Motor neuron (in vitro differentiated cells): ENCODE measurements around the gene KLHL29. TPM values are rescaled to one million over a fixed set of nuclear protein-coding genes. Genes with fewer than 3 reads are reported as not detected.
A peak's percentile ranks its signal among the peaks of the same experiment; 100 is the strongest.

Source experiments
- ATAC-seq, 8 experiments: fragments of 200-7000 bp; cut with Tn5 transposase; replicated peaks in 6 of 8; 2 replicates each; pipeline ENCODE4 v1.8.0; 2021; ENCODE audit warnings: mild to moderate bottlenecking in 8 of 8, moderate library complexity in 8 of 8
- H3K27ac ChIP-seq, 2 donors: fragments of 250-450 bp; sonication (Bioruptor Pico); 2 replicates each; pipeline ENCODE4 v1.9.0; 2021; ENCODE audit warnings: antibody characterized with exemption in 2 of 2, mild to moderate bottlenecking in 2 of 2, moderate library complexity in 1 of 2
- H3K4me1 ChIP-seq, 2 donors: fragments of 250-450 bp; sonication (Bioruptor Pico); replicated peaks in 1 of 2; 2 replicates each; pipeline ENCODE4 v1.6.1; 2021; ENCODE audit warnings: antibody characterized with exemption in 2 of 2, mild to moderate bottlenecking in 2 of 2, moderate library complexity in 1 of 2
- H3K4me3 ChIP-seq, 5 donors: fragments of 250-450 bp; sonication (Bioruptor Pico); 2 replicates each; pipeline ENCODE4 v1.9.0; 2021; ENCODE audit warnings: antibody characterized with exemption in 5 of 5, mild to moderate bottlenecking in 5 of 5, moderate library complexity in 4 of 5
- WGBS, 10 experiments: fragments of 450-650 bp; shearing (Covaris generic); methylation state at CpG; one replicate each; pipeline ENCODE4 v1.0.0; 2022; 5-methylcytosine and 5-hydroxymethylcytosine counted together
- in situ Hi-C, 9 experiments: fragments of 400-800 bp; cut with MboI; loops; one replicate each; pipeline ENCODE4 v1.15.0; 2021; ENCODE audit warnings: low sequenced_read_pairs in 9 of 9, low pct_unique_long_range_greater_than_20kb in 2 of 9; ENCODE audit not compliant: unreplicated experiment in 9 of 9
- total RNA-seq, 8 experiments: library from RNA; unstranded; fragments of 300-600 nt; gene quantifications; 2 replicates each; pipeline versions ENCODE4 v1.2.3 to v1.2.4, GENCODE V29; 2022

The KLHL29 gene
- total RNA-seq, 8 experiments from 2014 or later: 4.1 to 58.7 (median 5.4) TPM

GRCh38 chr2:23647563-23647962, 262.6 kb downstream of the KLHL29 start:
- no peak overlapping the region for H3K27ac ChIP-seq
- no peak for ATAC-seq
- no peak overlapping the region for H3K4me3 ChIP-seq
- H3K4me1 ChIP-seq: peaks cover 12 to 19% of the 10 kb centered on the region in 2 donors
- in situ Hi-C loops: no loop called here
- 75 to 100% (median 92%) methylated on average over 1 to 6 of the region's 13 CpGs; no CpG with 5 or more reads in 5 of the 10 experiments for WGBS, 10 experiments

- no peak overlapping the region for H3K4me3 ChIP-seq
- WGBS, 10 experiments: 49 to 97% (median 85%) methylated on average over 2 to 4 of the region's 10 CpGs; no CpG with 5 or more reads in 7 of the 10 experiments
- peaks cover 12 to 19% of the 10 kb centered on the region in 2 donors for H3K4me1 ChIP-seq
- in situ Hi-C loops: no loop called here
- ATAC-seq: peak in 5 of 8 experiments; percentile 66 to 93 (median 90)
- peak overlapping the region; percentile 13 to 77 for H3K27ac ChIP-seq
Measured at GRCh38 chr2:23649303-23649702, 264.3 kb downstream of the KLHL29 start.

- in situ Hi-C loops: no loop called here
- Histone ChIP-seq H3K4me1 (peaks cover 12 to 19% of the 10 kb centered on the region in 2 donors), H3K27ac (peak overlapping the region; percentile 13 to 77), H3K4me3 (no peak overlapping the region)
- 14 to 96% (median 83%) methylated on average over 1 to 4 of the region's 7 CpGs; no CpG with 5 or more reads in 6 of the 10 experiments for WGBS, 10 experiments
- ATAC-seq: peak in 5 of 8 experiments; percentile 22 to 48 (median 32)
Measured at GRCh38 chr2:23649819-23650218, 264.8 kb downstream of the KLHL29 start.

- H3K27ac ChIP-seq: no peak overlapping the region
- no peak overlapping the region for H3K4me3 ChIP-seq
- WGBS, 10 experiments: 52 to 100% (median 84%) methylated on average over 1 to 10 of the region's 10 CpGs
- H3K4me1 ChIP-seq: peaks cover 12 to 25% of the 10 kb centered on the region in 2 donors
- ATAC-seq: peak in 2 of 8 experiments; percentile 41 to 68
- in situ Hi-C loops: no loop called here
Measured at GRCh38 chr2:23651187-23652080, 266.5 kb downstream of the KLHL29 start.

GRCh38 chr2:23653326-23653725, 268.3 kb downstream of the KLHL29 start:
- Histone ChIP-seq H3K4me3 (no peak overlapping the region), H3K4me1 (peaks cover 27 to 44% of the 10 kb centered on the region in 2 donors), H3K27ac (no peak overlapping the region)
- WGBS, 10 experiments: 78 to 90% (median 80%) methylated on average over 1 to 6 of the region's 7 CpGs; no CpG with 5 or more reads in 7 of the 10 experiments
- in situ Hi-C loops: no loop called here
- no peak for ATAC-seq

- Histone ChIP-seq H3K27ac (no peak overlapping the region), H3K4me3 (no peak overlapping the region), H3K4me1 (peaks cover 23 to 37% of the 10 kb centered on the region in 2 donors)
- ATAC-seq: no peak
- WGBS, 10 experiments: 80 to 100% (median 91%) methylated on average over 2 to 3 of the region's 6 CpGs; no CpG with 5 or more reads in 6 of the 10 experiments
- in situ Hi-C loops: no loop called here
Measured at GRCh38 chr2:23654756-23655155, 269.8 kb downstream of the KLHL29 start.

- peak in 1 of 8 experiments; percentile 7 for ATAC-seq
- Histone ChIP-seq H3K27ac (no peak overlapping the region), H3K4me3 (no peak overlapping the region), H3K4me1 (peaks cover 20 to 29% of the 10 kb centered on the region in 2 donors)
- in situ Hi-C loops: no loop called here
- 40 to 100% (median 90%) methylated on average over 1 to 14 of the region's 19 CpGs; no CpG with 5 or more reads in 3 of the 10 experiments for WGBS, 10 experiments
Measured at GRCh38 chr2:23655934-23656596, 271.1 kb downstream of the KLHL29 start.

- peak in 5 of 8 experiments; percentile 15 to 92 (median 79) for ATAC-seq
- Histone ChIP-seq H3K4me3 (no peak overlapping the region), H3K4me1 (peaks cover 20 to 29% of the 10 kb centered on the region in 2 donors), H3K27ac (no peak overlapping the region)
- in situ Hi-C loops: no loop called here
- 15 to 95% (median 73%) methylated on average over 2 to 4 of the region's 10 CpGs; no CpG with 5 or more reads in 5 of the 10 experiments for WGBS, 10 experiments
Measured at GRCh38 chr2:23656597-23656973, 271.6 kb downstream of the KLHL29 start.

GRCh38 chr2:23657371-23657770, 272.4 kb downstream of the KLHL29 start:
- ATAC-seq: peak in 3 of 8 experiments; percentile 30 to 40 (median 39)
- Histone ChIP-seq H3K27ac (no peak overlapping the region), H3K4me3 (no peak overlapping the region), H3K4me1 (peaks cover 20 to 29% of the 10 kb centered on the region in 2 donors)
- in situ Hi-C loops: no loop called here
- 10 to 45% (median 14%) methylated on average over 1 of the region's 1 CpG; no CpG with 5 or more reads in 5 of the 10 experiments for WGBS, 10 experiments

- 100% methylated on average over 1 of the region's 7 CpGs; no CpG with 5 or more reads in 9 of the 10 experiments for WGBS, 10 experiments
- Histone ChIP-seq H3K4me3 (no peak overlapping the region), H3K27ac (peak overlapping the region in 1 of 2 donors; percentile 20), H3K4me1 (peaks cover 20 to 31% of the 10 kb centered on the region in 2 donors)
- peak in 5 of 8 experiments; percentile 8 to 32 (median 28) for ATAC-seq
- in situ Hi-C loops: no loop called here
Measured at GRCh38 chr2:23657934-23658333, 273.0 kb downstream of the KLHL29 start.

GRCh38 chr2:23658466-23658942, 273.5 kb downstream of the KLHL29 start:
- in situ Hi-C loops: no loop called here
- Histone ChIP-seq H3K27ac (peak overlapping the region in 1 of 2 donors; percentile 20), H3K4me3 (no peak overlapping the region), H3K4me1 (peaks cover 24 to 35% of the 10 kb centered on the region in 2 donors)
- WGBS, 10 experiments: 65 to 100% (median 90%) methylated on average over 1 to 12 of the region's 19 CpGs; no CpG with 5 or more reads in 7 of the 10 experiments
- peak in 5 of 8 experiments; percentile 47 to 81 (median 71) for ATAC-seq

GRCh38 chr2:23659328-23659727, 274.3 kb downstream of the KLHL29 start:
- 94 to 100% (median 98%) methylated on average over 1 to 8 of the region's 9 CpGs; no CpG with 5 or more reads in 6 of the 10 experiments for WGBS, 10 experiments
- H3K27ac ChIP-seq: no peak overlapping the region
- ATAC-seq: no peak

More at GRCh38 chr2:23659328-23659727, 274.3 kb downstream of the KLHL29 start:
- Histone ChIP-seq H3K4me3 (no peak overlapping the region), H3K4me1 (peaks cover 25 to 41% of the 10 kb centered on the region in 2 donors)
- in situ Hi-C loops: no loop called here
